PC-3 (cell line): Measurements from ENCODE around the gene ZNF516. TPM values are rescaled to one million over a fixed set of nuclear protein-coding genes. Genes with fewer than 3 reads are reported as not detected.

Experiments
- ATAC-seq: fragments of 200-7000 bp; cut with Tn5 transposase; 2 replicates; pipeline ENCODE4 v1.9.1; 2020; ENCODE audit warnings: mild to moderate bottlenecking, moderate library complexity
- BruUV-seq: library from RNA; stranded (reverse); fragments of 400-500 nt; replicated peaks from 2 replicates; lab custom pipeline; 2021; lab: Mats Ljungman, UMichigan
- CTCF ChIA-PET: fragments of 300-600 bp; sonication (Branson Sonifier 250); formaldehyde crosslinking; loops from one replicate; lab custom pipeline; 2022; ENCODE audit warnings: antibody characterized with exemption; lab: Charles Lee
- POLR2A ChIA-PET: fragments of 300-600 bp; sonication (Branson Sonifier 250); formaldehyde crosslinking; loops from one replicate; lab custom pipeline; 2022; ENCODE audit warnings: antibody characterized with exemption; ENCODE audit not compliant: unreplicated experiment; lab: Charles Lee
- DNase-seq: peaks from one replicate; pipeline ENCODE4 v3.0.0-alpha.2; 2015
- H2AFZ ChIP-seq: fragments of 300-600 bp; sonication (generic); 2 replicates; pipeline ENCODE4 v1.6.0; 2016; ENCODE audit warnings: antibody characterized with exemption, low read length
- H3F3A ChIP-seq: fragments of 300-600 bp; sonication (generic); one replicate; pipeline ENCODE4 v1.6.0; 2017; ENCODE audit warnings: antibody characterized with exemption, low read length, control low read depth, mild to moderate bottlenecking; ENCODE audit not compliant: unreplicated experiment
- H3K27ac ChIP-seq: fragments of 300-600 bp; sonication (generic); 2 replicates; pipeline ENCODE4 v1.5.1; 2016; ENCODE audit warnings: mild to moderate bottlenecking, low read length
- H3K27me3 ChIP-seq: fragments of 300-600 bp; sonication (generic); 2 replicates; pipeline ENCODE4 v1.6.1; 2016; ENCODE audit warnings: low read length, mixed read lengths
- H3K36me3 ChIP-seq: fragments of 300-600 bp; sonication (generic); 2 replicates; pipeline ENCODE4 v1.6.1; 2016; ENCODE audit warnings: low read depth, mixed run types, low read length, mixed read lengths
- H3K4me1 ChIP-seq: fragments of 300-600 bp; sonication (generic); 2 replicates; pipeline ENCODE4 v1.5.1; 2016; ENCODE audit warnings: low read length; ENCODE audit not compliant: insufficient read depth
- H3K4me2 ChIP-seq: fragments of 300-600 bp; sonication (generic); 2 replicates; pipeline ENCODE4 v1.6.0; 2016; ENCODE audit warnings: low read length
- H3K4me3 ChIP-seq: fragments of 300-600 bp; sonication (generic); 2 replicates; pipeline ENCODE4 v1.5.1; 2016; ENCODE audit warnings: mild to moderate bottlenecking, low read length, mixed read lengths
- H3K79me2 ChIP-seq: fragments of 300-600 bp; sonication (generic); 2 replicates; pipeline ENCODE4 v1.6.1; 2017; ENCODE audit warnings: low read length, mixed read lengths
- H3K9ac ChIP-seq: fragments of 300-600 bp; sonication (generic); 2 replicates; pipeline ENCODE4 v1.6.0; 2016; ENCODE audit warnings: mild to moderate bottlenecking, low read length
- H3K9me2 ChIP-seq: fragments of 300-600 bp; sonication (generic); replicated peaks from 2 replicates; pipeline ENCODE4 v1.6.1; 2016; ENCODE audit warnings: mixed run types, low read length, mixed read lengths
- H3K9me3 ChIP-seq: fragments of 300-600 bp; sonication (generic); 2 replicates; pipeline ENCODE4 v1.6.1; 2016; ENCODE audit warnings: low read length, mixed read lengths
- H4K20me1 ChIP-seq: fragments of 300-600 bp; sonication (generic); 2 replicates; pipeline ENCODE4 v1.6.1; 2016; ENCODE audit warnings: low read length, mixed read lengths
- EZH2 ChIP-seq: fragments of 300-600 bp; sonication (generic); IDR thresholded peaks from one replicate; pipeline ENCODE4 v1.6.1; 2017; ENCODE audit warnings: antibody characterized with exemption, mild to moderate bottlenecking, low read length; ENCODE audit not compliant: unreplicated experiment
- EZH2phosphoT487 ChIP-seq: fragments of 300-600 bp; sonication (generic); IDR thresholded peaks from 2 replicates; pipeline ENCODE4 v1.6.1; 2018; ENCODE audit warnings: mild to moderate bottlenecking, antibody characterized with exemption, low read length, borderline replicate concordance
- intact Hi-C: fragments of 100-400 bp; cut with micrococcal nuclease; formaldehyde crosslinking; loops from 2 replicates; pipeline ENCODE4 v1.9.0; 2023
- total RNA-seq: library from RNA; depleted of rRNA; stranded (reverse); fragments of >200 nt; gene quantifications from 2 replicates; pipeline ENCODE4 v1.2.3, GENCODE V29; 2014
- TF ChIP-seq, protein P1 (sequence below): fragments of 300-600 bp; sonication (generic); conservative IDR thresholded peaks from 2 replicates; pipeline ENCODE4 v1.5.1; 2017; ENCODE audit warnings: antibody characterized with exemption, low read depth, mild to moderate bottlenecking, low read length

Gene ZNF516
- total RNA-seq, 1 experiment from 2014 or later = 4.0 TPM

DNA sequence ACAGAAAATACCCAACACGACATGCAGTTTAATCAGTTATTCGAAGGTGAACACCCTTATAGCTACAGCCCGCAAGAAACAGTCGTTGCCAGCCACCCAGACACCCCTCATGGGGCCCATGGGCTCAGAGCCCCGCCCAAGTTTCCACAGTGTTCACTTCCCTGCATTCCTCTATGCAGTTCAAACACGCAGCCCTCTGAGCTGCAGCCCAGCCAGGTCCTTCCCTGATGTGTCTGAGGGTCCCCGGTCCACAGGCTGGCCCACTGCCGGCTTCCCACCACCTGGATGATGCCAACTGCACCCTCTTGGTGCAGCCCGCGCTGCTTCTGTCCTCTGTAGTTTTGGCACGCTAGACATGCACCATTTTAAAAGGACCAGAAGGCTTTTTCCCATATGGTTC is 87.4 kb downstream of the ZNF516 start:
- no peak overlapping the region for H3K27ac ChIP-seq
- H3K4me2 ChIP-seq = no peak overlapping the region
- ChIA-PET CTCF (no interaction called here), POLR2A (no interaction called here)
- no peaks in the 10 kb centered on the region for H3K79me2 ChIP-seq
- H3K36me3 ChIP-seq = no peaks in the 10 kb centered on the region
- TF ChIP-seq, protein P1, sequence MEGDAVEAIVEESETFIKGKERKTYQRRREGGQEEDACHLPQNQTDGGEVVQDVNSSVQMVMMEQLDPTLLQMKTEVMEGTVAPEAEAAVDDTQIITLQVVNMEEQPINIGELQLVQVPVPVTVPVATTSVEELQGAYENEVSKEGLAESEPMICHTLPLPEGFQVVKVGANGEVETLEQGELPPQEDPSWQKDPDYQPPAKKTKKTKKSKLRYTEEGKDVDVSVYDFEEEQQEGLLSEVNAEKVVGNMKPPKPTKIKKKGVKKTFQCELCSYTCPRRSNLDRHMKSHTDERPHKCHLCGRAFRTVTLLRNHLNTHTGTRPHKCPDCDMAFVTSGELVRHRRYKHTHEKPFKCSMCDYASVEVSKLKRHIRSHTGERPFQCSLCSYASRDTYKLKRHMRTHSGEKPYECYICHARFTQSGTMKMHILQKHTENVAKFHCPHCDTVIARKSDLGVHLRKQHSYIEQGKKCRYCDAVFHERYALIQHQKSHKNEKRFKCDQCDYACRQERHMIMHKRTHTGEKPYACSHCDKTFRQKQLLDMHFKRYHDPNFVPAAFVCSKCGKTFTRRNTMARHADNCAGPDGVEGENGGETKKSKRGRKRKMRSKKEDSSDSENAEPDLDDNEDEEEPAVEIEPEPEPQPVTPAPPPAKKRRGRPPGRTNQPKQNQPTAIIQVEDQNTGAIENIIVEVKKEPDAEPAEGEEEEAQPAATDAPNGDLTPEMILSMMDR = no peak
- TF ChIP-seq EZH2 (no peak), EZH2phosphoT487 (no peak)
- H3F3A ChIP-seq = no peaks in the 10 kb centered on the region
- no peaks in the 10 kb centered on the region for H3K4me1 ChIP-seq
- BruUV-seq = no TSS peak
- H3K9ac ChIP-seq = no peak overlapping the region
- intact Hi-C loops = no loop called here
- H3K27me3 ChIP-seq = peaks cover 16% of the 10 kb centered on the region
- DNase-seq = no peak
- H3K4me3 ChIP-seq = no peak overlapping the region
- H3K9me2 ChIP-seq = no peaks in the 10 kb centered on the region
- H2AFZ ChIP-seq = no peak overlapping the region
- no peaks in the 10 kb centered on the region for H3K9me3 ChIP-seq
- no peak for ATAC-seq
- no peaks in the 10 kb centered on the region for H4K20me1 ChIP-seq

- intact Hi-C loops = loop anchor here (1.0 kb wide), 2 partner anchors 20 to 280 kb away; no protein-coding TSS in a partner anchor
- Histone ChIP-seq H3K9me3 (no peaks in the 10 kb centered on the region), H3K4me2 (no peak overlapping the region), H3K4me3 (no peak overlapping the region), H3K27me3 (peaks cover 16% of the 10 kb centered on the region), H2AFZ (no peak overlapping the region), H3K36me3 (no peaks in the 10 kb centered on the region), H3K9me2 (no peaks in the 10 kb centered on the region), H3K27ac (no peak overlapping the region), H3K4me1 (no peaks in the 10 kb centered on the region), H3K79me2 (no peaks in the 10 kb centered on the region), H3K9ac (no peak overlapping the region), H3F3A (no peaks in the 10 kb centered on the region), H4K20me1 (no peaks in the 10 kb centered on the region)
- CTCF ChIA-PET = no interaction called here
- no peak for DNase-seq
- ATAC-seq = no peak
- no TSS peak for BruUV-seq
- POLR2A ChIA-PET = no interaction called here
- TF ChIP-seq EZH2phosphoT487 (no peak), EZH2 (no peak)
- TF ChIP-seq, protein P1 = no peak
Observed at GRCh38 chr18:76406791-76407190, 88.3 kb downstream of the ZNF516 start.

GRCh38 chr18:76405681-76406356 is 89.2 kb downstream of the ZNF516 start:
- TF ChIP-seq, protein P1 = peak; percentile 70
- TF ChIP-seq EZH2phosphoT487 = no peak
- no TSS peak for BruUV-seq
- no peak overlapping the region for H3K4me3 ChIP-seq
- H3K4me1 ChIP-seq = no peaks in the 10 kb centered on the region
- H3K79me2 ChIP-seq = no peaks in the 10 kb centered on the region
- no peak overlapping the region for H2AFZ ChIP-seq
- H3K27ac ChIP-seq = no peak overlapping the region
- DNase-seq = peak; percentile 67
- no peaks in the 10 kb centered on the region for H3K9me2 ChIP-seq
- H3K27me3 ChIP-seq = peaks cover 10% of the 10 kb centered on the region
- intact Hi-C loops = loop anchor here (1.0 kb wide), 2 partner anchors 20 to 280 kb away; no protein-coding TSS in a partner anchor
- H3K36me3 ChIP-seq = no peaks in the 10 kb centered on the region
- ATAC-seq = peak; percentile 91
- ChIA-PET POLR2A (no interaction called here), CTCF (no interaction called here)
- no peaks in the 10 kb centered on the region for H4K20me1 ChIP-seq
- H3K9ac ChIP-seq = no peak overlapping the region
- no peaks in the 10 kb centered on the region for H3K9me3 ChIP-seq
- H3K4me2 ChIP-seq = no peak overlapping the region; the same call in 1 of the 2 replicates
- no peaks in the 10 kb centered on the region for H3F3A ChIP-seq
